Liver (tissue), 9 donors: Measurements from ENCODE around the gene TBC1D3B. TPM values are rescaled to one million over a fixed set of nuclear protein-coding genes. Genes with fewer than 3 reads are reported as not detected.

ENCODE experiments used
- DNase-seq: peaks from one replicate; pipeline ENCODE4 v3.0.0-alpha.2; 2017; ENCODE audit warnings: low spot score
- H3K27ac ChIP-seq, 2 donors: one replicate each; pipeline ENCODE4 v1.7.0; 2013; ENCODE audit warnings: inconsistent platforms in 2 of 2, low read length in 2 of 2, control low read depth in 1 of 2, low read depth in 1 of 2, mild to moderate bottlenecking in 1 of 2
- H3K27me3 ChIP-seq, 4 donors: one replicate each; pipeline versions ENCODE4 v1.6.1 to v1.7.0; 2013; ENCODE audit warnings: low read length in 3 of 4, inconsistent platforms in 1 of 4, mild to moderate bottlenecking in 1 of 4, moderate library complexity in 1 of 4; ENCODE audit not compliant: control insufficient read depth in 4 of 4, insufficient read depth in 4 of 4
- H3K36me3 ChIP-seq, 4 donors: one replicate each; pipeline versions ENCODE4 v1.6.1 to v1.7.0; 2013; ENCODE audit warnings: low read length in 3 of 4, mild to moderate bottlenecking in 3 of 4, low read depth in 1 of 4, moderate library complexity in 1 of 4; ENCODE audit not compliant: control insufficient read depth in 4 of 4, insufficient read depth in 3 of 4
- H3K4me1 ChIP-seq, 4 donors: one replicate each; pipeline versions ENCODE4 v1.6.1 to v1.7.0; 2013; ENCODE audit warnings: low read length in 3 of 4, mild to moderate bottlenecking in 3 of 4, moderate library complexity in 1 of 4; ENCODE audit not compliant: control insufficient read depth in 4 of 4, insufficient read depth in 4 of 4
- H3K4me3 ChIP-seq, 3 donors: one replicate each; pipeline versions ENCODE4 v1.6.1 to v1.7.0; 2013; ENCODE audit warnings: low read length in 3 of 3, control low read depth in 1 of 3, low read depth in 1 of 3, mild to moderate bottlenecking in 1 of 3
- H3K9ac ChIP-seq, 2 donors: one replicate each; pipeline ENCODE4 v1.7.0; 2013; ENCODE audit warnings: low read length in 2 of 2, mild to moderate bottlenecking in 2 of 2, moderate library complexity in 2 of 2, control low read depth in 1 of 2, low read depth in 1 of 2
- H3K9me3 ChIP-seq, 4 donors: one replicate each; pipeline versions ENCODE4 v1.6.1 to v1.7.0; 2013; ENCODE audit warnings: low read length in 3 of 4; ENCODE audit not compliant: control insufficient read depth in 4 of 4
- CTCF ChIP-seq: fragments of 150-350 bp; IDR thresholded peaks from 2 replicates; pipeline ENCODE4 v1.5.1; 2017; ENCODE audit warnings: improper control_type of control experiment, low read depth, low read length; ENCODE audit not compliant: missing input control
- EGR1 ChIP-seq, 2 donors: IDR thresholded peaks; 2 replicates each; pipeline ENCODE4 v1.6.1; 2016 to 2018; ENCODE audit warnings: antibody characterized with exemption in 2 of 2, low read depth in 2 of 2
- FOXA1 ChIP-seq: IDR thresholded peaks from 2 replicates; pipeline ENCODE4 v1.6.1; 2016; ENCODE audit warnings: antibody characterized with exemption
- FOXA2 ChIP-seq: IDR thresholded peaks from 2 replicates; pipeline ENCODE4 v1.6.1; 2016; ENCODE audit warnings: antibody characterized with exemption
- GABPA ChIP-seq, 2 donors: IDR thresholded peaks in 1 of 2; conservative IDR thresholded peaks in 1 of 2; 2 replicates each; pipeline ENCODE4 v1.6.1; 2016; ENCODE audit warnings: antibody characterized with exemption in 2 of 2, mild to moderate bottlenecking in 1 of 2, moderate library complexity in 1 of 2
- JUND ChIP-seq, 2 donors: IDR thresholded peaks; 2 replicates each; pipeline ENCODE4 v1.6.1; 2016; ENCODE audit warnings: antibody characterized with exemption in 2 of 2
- MAX ChIP-seq: IDR thresholded peaks from 2 replicates; pipeline ENCODE4 v1.6.1; 2016; ENCODE audit warnings: antibody characterized with exemption
- NR2F2 ChIP-seq: IDR thresholded peaks from 2 replicates; pipeline ENCODE4 v1.6.1; 2016; ENCODE audit warnings: antibody characterized with exemption
- RAD21 ChIP-seq, 2 donors: IDR thresholded peaks; 2 replicates each; pipeline ENCODE4 v1.6.1; 2016; ENCODE audit warnings: antibody characterized with exemption in 2 of 2, mild to moderate bottlenecking in 2 of 2
- REST ChIP-seq: IDR thresholded peaks from 2 replicates; pipeline ENCODE4 v1.6.1; 2016; ENCODE audit warnings: antibody characterized with exemption, mild to moderate bottlenecking
- RXRA ChIP-seq, 2 donors: IDR thresholded peaks; 2 replicates each; pipeline ENCODE4 v1.6.1; 2017 to 2018; ENCODE audit warnings: antibody characterized with exemption in 2 of 2, mild to moderate bottlenecking in 1 of 2
- SP1 ChIP-seq: IDR thresholded peaks from 2 replicates; pipeline ENCODE4 v1.6.1; 2018; ENCODE audit warnings: antibody characterized with exemption, mild to moderate bottlenecking
- TAF1 ChIP-seq: conservative IDR thresholded peaks from 2 replicates; pipeline ENCODE4 v1.6.1; 2016; ENCODE audit warnings: antibody characterized with exemption, mild to moderate bottlenecking
- YY1 ChIP-seq: IDR thresholded peaks from 2 replicates; pipeline ENCODE4 v1.6.1; 2016; ENCODE audit warnings: antibody characterized with exemption, mild to moderate bottlenecking
- WGBS: extraction: QIAGEN DNeasy Blood & Tissue Kit; methylation state at CpG from one replicate; pipeline ENCODE4 v1.1.7; 2013; 5-methylcytosine and 5-hydroxymethylcytosine counted together
- polyA plus RNA-seq, 2 donors: library from polyadenylated mRNA; stranded (reverse) in 1 of 2; unstranded in 1 of 2; fragments of 200-250 nt in 1 of 2; fragments of >200 nt in 1 of 2; fragmentation: Nextera tagmentation in 1 of 2; extraction: Ambion mirVana in 1 of 2; gene quantifications; one replicate each; pipeline versions ENCODE4 v1.2.1 to v1.2.3, GENCODE V29; 2013 to 2015
- total RNA-seq, 2 donors: library from RNA; depleted of rRNA; stranded (reverse); fragments of >200 nt; gene quantifications; one replicate each; pipeline ENCODE4 v1.2.3, GENCODE V29; 2014
- TF ChIP-seq, protein P1 (sequence below): IDR thresholded peaks from 2 replicates; pipeline ENCODE4 v1.6.1; 2016; ENCODE audit warnings: antibody characterized with exemption
- donor health status: healthy.
- donor health status: healthy.
- donor health status: healthy.
- donor health status: healthy.
- donor health status: healthy.

The TBC1D3B gene
- total and polyA plus RNA-seq, 4 donors = 0.42 to 1.8 (median 0.61) TPM

DNA sequence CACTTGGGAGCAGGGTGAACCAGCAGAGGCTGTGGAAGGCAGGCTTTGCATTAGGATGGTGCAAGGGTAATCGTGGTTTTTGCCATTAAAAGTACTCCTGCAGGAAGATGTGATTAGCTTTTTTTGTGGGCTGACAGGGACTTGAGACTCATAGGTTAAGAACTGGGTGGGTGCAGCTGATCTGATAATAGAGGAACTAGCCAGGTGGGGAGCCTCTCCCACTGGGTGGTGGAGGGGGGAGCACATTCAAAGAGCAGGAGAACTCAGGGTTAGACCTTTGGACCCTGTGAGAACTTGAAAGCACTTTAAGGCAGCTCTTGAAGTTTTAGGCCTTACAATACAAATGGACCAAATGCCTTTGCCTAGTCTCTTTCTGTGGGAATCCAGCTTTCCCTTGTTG lies 40.4 kb downstream of the TBC1D3B start:
- Histone ChIP-seq H3K9ac (no peak overlapping the region), H3K4me3 (no peak overlapping the region), H3K27ac (no peak overlapping the region), H3K9me3 (no peaks in the 10 kb centered on the region), H3K4me1 (no peaks in the 10 kb centered on the region), H3K36me3 (no peaks in the 10 kb centered on the region), H3K27me3 (no peaks in the 10 kb centered on the region)
- 76% methylated on average over 1 of the region's 1 CpG for WGBS
- TF ChIP-seq RXRA (IDR thresholded peaks at IDR 0.05) (no peak), CTCF (no peak), JUND (IDR thresholded peaks at IDR 0.05) (no peak), FOXA1 (no peak), MAX (no peak), SP1 (no peak), YY1 (no peak), GABPA (IDR thresholded peaks at IDR 0.05 in 1 of 2, conservative IDR thresholded peaks at IDR 0.05 in 1 of 2) (no peak), EGR1 (IDR thresholded peaks at IDR 0.05; ENCODE audit: low read depth in 2 of 2) (no peak)
- no peak for DNase-seq

- no peak for TF ChIP-seq YY1
- TF ChIP-seq SP1 = no peak
- TF ChIP-seq RXRA (IDR thresholded peaks at IDR 0.05) = no peak
- TF ChIP-seq, protein P1, sequence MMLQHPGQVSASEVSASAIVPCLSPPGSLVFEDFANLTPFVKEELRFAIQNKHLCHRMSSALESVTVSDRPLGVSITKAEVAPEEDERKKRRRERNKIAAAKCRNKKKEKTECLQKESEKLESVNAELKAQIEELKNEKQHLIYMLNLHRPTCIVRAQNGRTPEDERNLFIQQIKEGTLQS = no peak
- Histone ChIP-seq H3K4me3 (no peak overlapping the region), H3K9ac (no peak overlapping the region), H3K9me3 (no peaks in the 10 kb centered on the region), H3K27ac (no peak overlapping the region), H3K27me3 (no peaks in the 10 kb centered on the region), H3K36me3 (no peaks in the 10 kb centered on the region), H3K4me1 (no peaks in the 10 kb centered on the region)
- WGBS = 89% methylated on average over 4 of the region's 4 CpGs
- DNase-seq = no peak
Measured at GRCh38 chr17:36135465-36135864, 41.0 kb downstream of the TBC1D3B start.

DNA sequence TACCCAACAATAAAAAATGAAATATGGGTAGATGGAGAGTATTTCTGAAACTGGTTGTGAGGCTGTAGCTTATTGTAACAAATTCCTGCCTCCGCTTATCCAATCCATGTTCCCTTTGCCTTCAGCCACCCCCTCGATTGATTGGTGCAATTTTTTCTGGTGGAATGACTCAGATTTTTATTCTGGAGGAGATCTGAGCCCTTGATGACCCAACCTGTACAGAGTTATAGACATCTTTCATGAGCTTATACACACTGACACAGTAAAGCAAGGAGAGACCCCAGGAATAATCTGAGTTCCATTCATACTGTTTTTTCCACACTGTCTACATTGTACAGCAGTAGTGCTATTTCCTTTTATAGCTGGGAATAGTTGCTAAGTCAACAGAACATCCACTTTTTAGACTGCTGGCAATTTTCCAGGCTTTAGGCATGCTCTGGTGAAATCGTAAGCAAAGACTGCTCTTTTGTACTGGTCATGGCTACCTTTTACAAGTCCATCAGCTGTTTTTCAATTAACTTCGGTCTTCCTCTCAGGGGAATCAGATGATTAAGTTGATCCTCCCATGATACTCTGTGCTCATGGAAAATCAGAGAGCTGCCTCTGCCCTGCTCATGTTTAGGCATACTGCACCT lies 42.7 kb downstream of the TBC1D3B start:
- no peak for DNase-seq
- Histone ChIP-seq H3K4me3 (no peak overlapping the region), H3K9me3 (no peaks in the 10 kb centered on the region), H3K4me1 (no peaks in the 10 kb centered on the region), H3K27me3 (no peaks in the 10 kb centered on the region), H3K9ac (no peak overlapping the region), H3K27ac (no peak overlapping the region), H3K36me3 (no peaks in the 10 kb centered on the region)
- WGBS = 45% methylated on average over 4 of the region's 4 CpGs
- TF ChIP-seq RAD21 (IDR thresholded peaks at IDR 0.05) (no peak), FOXA2 (no peak), NR2F2 (no peak), TAF1 (no peak), MAX (no peak), EGR1 (IDR thresholded peaks at IDR 0.05; ENCODE audit: low read depth in 2 of 2) (no peak), SP1 (no peak), REST (no peak), JUND (IDR thresholded peaks at IDR 0.05) (no peak)
